ENCODE results near the gene CNDP2. TPM values are rescaled to one million over a fixed set of nuclear protein-coding genes. Genes with fewer than 3 reads are reported as not detected.

Gene CNDP2
- total and polyA plus RNA-seq, 2 donors (not counting 1 experiment from before 2014, with no cell fraction given): 121 to 182 TPM

- no peak for TF ChIP-seq EZH2 (IDR thresholded peaks at IDR 0.05; ENCODE audit: borderline replicate concordance, insufficient read depth, low read depth, low read length, poor library complexity, severe bottlenecking)
- TF ChIP-seq, protein P1, sequence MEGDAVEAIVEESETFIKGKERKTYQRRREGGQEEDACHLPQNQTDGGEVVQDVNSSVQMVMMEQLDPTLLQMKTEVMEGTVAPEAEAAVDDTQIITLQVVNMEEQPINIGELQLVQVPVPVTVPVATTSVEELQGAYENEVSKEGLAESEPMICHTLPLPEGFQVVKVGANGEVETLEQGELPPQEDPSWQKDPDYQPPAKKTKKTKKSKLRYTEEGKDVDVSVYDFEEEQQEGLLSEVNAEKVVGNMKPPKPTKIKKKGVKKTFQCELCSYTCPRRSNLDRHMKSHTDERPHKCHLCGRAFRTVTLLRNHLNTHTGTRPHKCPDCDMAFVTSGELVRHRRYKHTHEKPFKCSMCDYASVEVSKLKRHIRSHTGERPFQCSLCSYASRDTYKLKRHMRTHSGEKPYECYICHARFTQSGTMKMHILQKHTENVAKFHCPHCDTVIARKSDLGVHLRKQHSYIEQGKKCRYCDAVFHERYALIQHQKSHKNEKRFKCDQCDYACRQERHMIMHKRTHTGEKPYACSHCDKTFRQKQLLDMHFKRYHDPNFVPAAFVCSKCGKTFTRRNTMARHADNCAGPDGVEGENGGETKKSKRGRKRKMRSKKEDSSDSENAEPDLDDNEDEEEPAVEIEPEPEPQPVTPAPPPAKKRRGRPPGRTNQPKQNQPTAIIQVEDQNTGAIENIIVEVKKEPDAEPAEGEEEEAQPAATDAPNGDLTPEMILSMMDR (IDR thresholded peaks at IDR 0.05): peak; percentile 43
- intact Hi-C loops (cut with micrococcal nuclease): no loop called here
- WGBS (ENCODE audit: insufficient coverage): 40% methylated on average over 1 of the region's 6 CpGs
- Mint-ChIP-seq H3K9me3 (ENCODE audit: insufficient read depth) (no peaks in the 10 kb centered on the region), H3K4me3 (no peak overlapping the region), H3K27ac (no peak overlapping the region), H3K4me1 (no peaks in the 10 kb centered on the region), H3K27me3 (peaks cover 14% of the 10 kb centered on the region)
- H3K4me1 ChIP-seq (ENCODE audit: control insufficient read depth in 2 of 2, insufficient read depth in 2 of 2, low read length in 2 of 2): no peaks in the 10 kb centered on the region
- ChIA-PET CTCF (no interaction called here), POLR2A (no interaction called here)
- peaks cover 0 to 14% (median 7%) of the 10 kb centered on the region in 4 experiments for H3K27me3 ChIP-seq (replicated peaks in 1 of 4; ENCODE audit: control extremely low read depth in 1 of 4, control insufficient read depth in 3 of 4, insufficient read depth in 4 of 4, low read length in 3 of 4)
- H3K4me3 ChIP-seq (ENCODE audit: control extremely low read depth in 1 of 5, extremely low read depth in 1 of 5, insufficient read depth in 1 of 5, low read depth in 2 of 5, low read length in 4 of 5): no peak overlapping the region
- no peak overlapping the region for H3K4me2 ChIP-seq (replicated peaks; ENCODE audit: low read depth, low read length, poor library complexity, severe bottlenecking)
- no peak overlapping the region for H3K27ac ChIP-seq (ENCODE audit: low read length in 2 of 2)
- no peak for DNase-seq
- ATAC-seq (ENCODE audit: low read depth): no peak
- no peak overlapping the region for H2AFZ ChIP-seq (ENCODE audit: insufficient read depth, low read depth, low read length, poor library complexity, severe bottlenecking)
- H4K20me1 ChIP-seq (ENCODE audit: control insufficient read depth, insufficient read depth, low read length, poor library complexity, severe bottlenecking): no peaks in the 10 kb centered on the region
- H3K79me2 ChIP-seq (ENCODE audit: control insufficient read depth, insufficient read depth, low read length): no peaks in the 10 kb centered on the region
- peaks cover 0 to 3% (median 0%) of the 10 kb centered on the region in 3 donors for H3K9me3 ChIP-seq (ENCODE audit: control extremely low read depth in 1 of 3, control insufficient read depth in 2 of 3, insufficient read depth in 1 of 3, low read length in 2 of 3)
- no peak overlapping the region for H3K9ac ChIP-seq (ENCODE audit: low read length)
- no peaks in the 10 kb centered on the region for H3K36me3 ChIP-seq (replicated peaks in 1 of 2; ENCODE audit: control extremely low read depth in 1 of 2, control insufficient read depth in 1 of 2, extremely low read depth in 1 of 2, insufficient read depth in 2 of 2, low read length in 1 of 2)
These were observed 20.0 kb upstream of the CNDP2 start for GRCh38 chr18:74476140-74476539.

- H2AFZ ChIP-seq (ENCODE audit: insufficient read depth, low read depth, low read length, poor library complexity, severe bottlenecking): no peak overlapping the region
- no peak overlapping the region for H3K9ac ChIP-seq (ENCODE audit: low read length)
- peaks cover 0 to 14% (median 3%) of the 10 kb centered on the region in 4 experiments for H3K27me3 ChIP-seq (replicated peaks in 1 of 4; ENCODE audit: control extremely low read depth in 1 of 4, control insufficient read depth in 3 of 4, insufficient read depth in 4 of 4, low read length in 3 of 4)
- ATAC-seq (ENCODE audit: low read depth): no peak
- no peaks in the 10 kb centered on the region for H3K79me2 ChIP-seq (ENCODE audit: control insufficient read depth, insufficient read depth, low read length)
- Mint-ChIP-seq H3K4me3 (no peak overlapping the region), H3K9me3 (ENCODE audit: insufficient read depth) (no peaks in the 10 kb centered on the region), H3K27ac (no peak overlapping the region), H3K27me3 (peaks cover 16% of the 10 kb centered on the region), H3K4me1 (no peaks in the 10 kb centered on the region)
- intact Hi-C loops (cut with micrococcal nuclease): no loop called here
- CTCF ChIA-PET: no interaction called here
- POLR2A ChIA-PET: no interaction called here
- TF ChIP-seq, protein P1 (IDR thresholded peaks at IDR 0.05): no peak
- TF ChIP-seq EZH2 (IDR thresholded peaks at IDR 0.05; ENCODE audit: borderline replicate concordance, insufficient read depth, low read depth, low read length, poor library complexity, severe bottlenecking): no peak
- no peaks in the 10 kb centered on the region for H3K36me3 ChIP-seq (replicated peaks in 1 of 2; ENCODE audit: control extremely low read depth in 1 of 2, control insufficient read depth in 1 of 2, extremely low read depth in 1 of 2, insufficient read depth in 2 of 2, low read length in 1 of 2)
- no peaks in the 10 kb centered on the region for H3K9me3 ChIP-seq (ENCODE audit: control extremely low read depth in 1 of 3, control insufficient read depth in 2 of 3, insufficient read depth in 1 of 3, low read length in 2 of 3)
- no peak overlapping the region for H3K4me3 ChIP-seq (ENCODE audit: control extremely low read depth in 1 of 5, extremely low read depth in 1 of 5, insufficient read depth in 1 of 5, low read depth in 2 of 5, low read length in 4 of 5)
- WGBS (ENCODE audit: insufficient coverage): 85% methylated on average over 8 of the region's 8 CpGs
- no peaks in the 10 kb centered on the region for H4K20me1 ChIP-seq (ENCODE audit: control insufficient read depth, insufficient read depth, low read length, poor library complexity, severe bottlenecking)
- DNase-seq: no peak
- H3K27ac ChIP-seq (ENCODE audit: low read length in 2 of 2): no peak overlapping the region
- H3K4me1 ChIP-seq (ENCODE audit: control insufficient read depth in 2 of 2, insufficient read depth in 2 of 2, low read length in 2 of 2): no peaks in the 10 kb centered on the region
- no peak overlapping the region for H3K4me2 ChIP-seq (replicated peaks; ENCODE audit: low read depth, low read length, poor library complexity, severe bottlenecking)
These were observed 18.4 kb upstream of the CNDP2 start for GRCh38 chr18:74477771-74478170.

All from B cell (primary cell).